AG04450 (cell line): Measurements from ENCODE around the gene ALPK1. TPM values are rescaled to one million over a fixed set of nuclear protein-coding genes. Genes with fewer than 3 reads are reported as not detected.

Experiments
- CTCF ChIA-PET: fragments of 300-600, 350-600 bp; formaldehyde crosslinking; extraction: SDS; loops from one replicate; lab custom pipeline; 2022; ENCODE audit warnings: antibody characterized with exemption, inconsistent platforms; lab: Charles Lee
- POLR2A ChIA-PET: fragments of 350-600 bp; formaldehyde crosslinking; extraction: SDS; loops from one replicate; lab custom pipeline; 2021; ENCODE audit warnings: antibody characterized with exemption, inconsistent platforms; lab: Yijun Ruan, JAX
- DNase-seq: peaks from one replicate; pipeline ENCODE4 v3.0.0-alpha.2; 2011; ENCODE audit warnings: low read depth, low spot score
- H3K27ac ChIP-seq: one replicate; pipeline ENCODE4 v1.5.1; 2012; ENCODE audit warnings: low read depth, low read length, control low read depth
- H3K27me3 ChIP-seq: one replicate; pipeline ENCODE4 v1.6.0; 2012; ENCODE audit warnings: low read length; ENCODE audit not compliant: control insufficient read depth, insufficient read depth
- H3K4me3 ChIP-seq: 2 replicates; pipeline ENCODE4 v1.5.1; 2011; ENCODE audit warnings: mild to moderate bottlenecking, low read depth, low read length, control low read depth
- H3K9me3 ChIP-seq: 2 replicates; pipeline ENCODE4 v1.5.1; 2012; ENCODE audit warnings: low read length; ENCODE audit not compliant: control insufficient read depth, insufficient read depth
- CTCF ChIP-seq: IDR thresholded peaks from 2 replicates; pipeline ENCODE4 v1.5.1; 2011; ENCODE audit warnings: low read depth, low read length, control low read depth, inconsistent platforms
- polyA plus RNA-seq: library from polyadenylated mRNA; depleted of rRNA; stranded (reverse); fragments of >200 nt; gene quantifications from 2 replicates; pipeline ENCODE4 v1.2.3, GENCODE V29; 2011

The ALPK1 gene
- polyA plus RNA-seq, 1 experiment = 14.0 TPM

GRCh38 chr4:112357453-112357852 lies 60.3 kb downstream of the ALPK1 start:
- DNase-seq = no peak
- POLR2A ChIA-PET = no interaction called here
- H3K9me3 ChIP-seq = peaks cover 51% of the 10 kb centered on the region
- CTCF ChIA-PET = no interaction called here
- H3K4me3 ChIP-seq = no peak overlapping the region
- H3K27ac ChIP-seq = no peak overlapping the region
- H3K27me3 ChIP-seq = no peaks in the 10 kb centered on the region
- TF ChIP-seq CTCF = no peak

- Histone ChIP-seq H3K27me3 (no peaks in the 10 kb centered on the region), H3K9me3 (peaks cover 51% of the 10 kb centered on the region), H3K4me3 (no peak overlapping the region), H3K27ac (no peak overlapping the region)
- DNase-seq = no peak
- POLR2A ChIA-PET = no interaction called here
- TF ChIP-seq CTCF = no peak
- CTCF ChIA-PET = no interaction called here
Measured at GRCh38 chr4:112357897-112358296, 60.7 kb downstream of the ALPK1 start.

GRCh38 chr4:112358415-112358814 lies 61.2 kb downstream of the ALPK1 start:
- CTCF ChIA-PET = no interaction called here
- H3K27me3 ChIP-seq = no peaks in the 10 kb centered on the region
- H3K4me3 ChIP-seq = no peak overlapping the region
- no peak for DNase-seq
- no peak for TF ChIP-seq CTCF
- peaks cover 51% of the 10 kb centered on the region for H3K9me3 ChIP-seq
- POLR2A ChIA-PET = no interaction called here
- H3K27ac ChIP-seq = no peak overlapping the region

GRCh38 chr4:112358952-112359749 lies 62.0 kb downstream of the ALPK1 start:
- H3K27me3 ChIP-seq = no peaks in the 10 kb centered on the region
- H3K27ac ChIP-seq = no peak overlapping the region
- H3K4me3 ChIP-seq = no peak overlapping the region
- POLR2A ChIA-PET = no interaction called here
- TF ChIP-seq CTCF = no peak
- peaks cover 51% of the 10 kb centered on the region for H3K9me3 ChIP-seq
- CTCF ChIA-PET = no interaction called here
- no peak for DNase-seq

GRCh38 chr4:112361181-112361791 lies 64.1 kb downstream of the ALPK1 start:
- POLR2A ChIA-PET = no interaction called here
- no peak for DNase-seq
- Histone ChIP-seq H3K9me3 (peaks cover 41% of the 10 kb centered on the region), H3K27me3 (no peaks in the 10 kb centered on the region), H3K4me3 (no peak overlapping the region), H3K27ac (no peak overlapping the region)
- CTCF ChIA-PET = no interaction called here
- no peak for TF ChIP-seq CTCF
